WTC11 (cell line): ENCODE results near the gene COX4I1.

Source experiments
- CBFB ChIP-seq: sonication (generic); formaldehyde crosslinking; IDR thresholded peaks from 2 replicates; pipeline ENCODE4 v1.8.1; 2022; ENCODE audit warnings: mild to moderate bottlenecking, low read depth, missing genetic modification reagents
- CTCF ChIP-seq: fragments of 200-600 bp; IDR thresholded peaks from 2 replicates; pipeline ENCODE4 v1.8.0; 2022; ENCODE audit warnings: antibody characterized with exemption
- ESRRA ChIP-seq: sonication (generic); formaldehyde crosslinking; IDR thresholded peaks from 2 replicates; pipeline ENCODE4 v1.8.1; 2022; ENCODE audit warnings: mild to moderate bottlenecking, missing genetic modification reagents, borderline replicate concordance
- JUN ChIP-seq: sonication (generic); formaldehyde crosslinking; IDR thresholded peaks from 2 replicates; pipeline ENCODE4 v1.8.0; 2023; ENCODE audit warnings: mild to moderate bottlenecking, missing genetic modification reagents
- NFYB ChIP-seq: sonication (generic); formaldehyde crosslinking; conservative IDR thresholded peaks from 2 replicates; pipeline ENCODE4 v1.8.0; 2022; ENCODE audit warnings: low read depth, missing genetic modification reagents
- NR1H2 ChIP-seq: sonication (generic); formaldehyde crosslinking; IDR thresholded peaks from 2 replicates; pipeline ENCODE4 v1.9.0; 2021; ENCODE audit warnings: mild to moderate bottlenecking, moderate library complexity, missing genetic modification reagents
- SP1 ChIP-seq: sonication (generic); formaldehyde crosslinking; conservative IDR thresholded peaks from 2 replicates; pipeline ENCODE4 v1.8.1; 2022; ENCODE audit warnings: missing genetic modification reagents
- ZNF121 ChIP-seq: sonication (generic); formaldehyde crosslinking; IDR thresholded peaks from 2 replicates; pipeline ENCODE4 v1.8.0; 2023; ENCODE audit warnings: missing genetic modification reagents
- ZNF138 ChIP-seq: sonication (generic); formaldehyde crosslinking; conservative IDR thresholded peaks from 2 replicates; pipeline ENCODE4 v1.8.1; 2022; ENCODE audit warnings: mild to moderate bottlenecking, moderate library complexity, missing genetic modification reagents
- TF ChIP-seq, protein P1 (sequence below): sonication (generic); formaldehyde crosslinking; IDR thresholded peaks from 2 replicates; pipeline ENCODE4 v1.8.0; 2022; ENCODE audit warnings: mild to moderate bottlenecking, missing genetic modification reagents
- TF ChIP-seq, protein P2 (sequence below): sonication (generic); formaldehyde crosslinking; IDR thresholded peaks from 2 replicates; pipeline ENCODE4 v1.8.0; 2022; ENCODE audit warnings: mild to moderate bottlenecking, missing genetic modification reagents
- TF ChIP-seq, protein P3 (sequence below): fragments of 250-450 bp; sonication (Bioruptor Pico); IDR thresholded peaks from 2 replicates; pipeline ENCODE4 v2.1.2; 2022; ENCODE audit warnings: mild to moderate bottlenecking, moderate library complexity

DNA sequence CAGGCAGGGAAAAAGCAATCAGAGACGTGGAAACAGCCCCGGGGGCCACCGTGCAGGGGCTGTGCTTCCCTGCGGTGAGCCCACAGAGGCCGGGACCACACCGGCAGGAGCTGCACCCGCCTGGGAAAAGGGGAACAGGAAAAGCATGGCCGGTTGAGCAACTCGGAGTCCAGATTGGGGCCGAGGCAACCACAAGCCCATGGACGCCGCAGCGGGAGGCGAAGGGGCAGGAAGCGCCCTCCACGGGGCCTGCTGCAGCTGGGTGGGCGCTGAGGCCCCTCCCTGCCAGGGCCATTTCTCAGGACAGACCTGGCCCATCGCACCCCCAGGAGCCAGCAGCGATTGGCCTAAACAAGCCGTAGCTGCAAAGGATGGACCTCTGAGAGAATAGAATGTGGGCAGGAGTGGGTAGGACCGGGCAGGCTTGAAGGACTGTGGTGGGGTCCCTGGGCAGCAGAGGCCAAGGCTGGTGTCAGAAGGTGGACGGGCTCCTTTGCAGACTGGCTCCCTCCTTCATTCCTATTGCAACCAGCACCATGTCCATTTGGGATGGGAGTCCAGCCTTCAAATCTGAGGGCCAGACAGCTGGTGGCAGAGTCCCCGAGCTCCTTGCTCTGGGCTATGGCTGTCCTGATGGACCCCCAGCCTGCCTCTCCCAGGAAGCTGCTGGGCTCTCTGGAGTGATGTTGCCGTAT lies 30.4 kb downstream of the COX4I1 start:
- TF ChIP-seq SP1, result no peak
- no peak for TF ChIP-seq CTCF
- no peak for TF ChIP-seq ESRRA (CRISPR knock-in tag)
- TF ChIP-seq NFYB (CRISPR knock-in tag), result no peak
- TF ChIP-seq, protein P1, sequence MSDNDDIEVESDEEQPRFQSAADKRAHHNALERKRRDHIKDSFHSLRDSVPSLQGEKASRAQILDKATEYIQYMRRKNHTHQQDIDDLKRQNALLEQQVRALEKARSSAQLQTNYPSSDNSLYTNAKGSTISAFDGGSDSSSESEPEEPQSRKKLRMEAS (CRISPR knock-in tag), result no peak
- TF ChIP-seq CBFB, result no peak
- TF ChIP-seq, protein P2, sequence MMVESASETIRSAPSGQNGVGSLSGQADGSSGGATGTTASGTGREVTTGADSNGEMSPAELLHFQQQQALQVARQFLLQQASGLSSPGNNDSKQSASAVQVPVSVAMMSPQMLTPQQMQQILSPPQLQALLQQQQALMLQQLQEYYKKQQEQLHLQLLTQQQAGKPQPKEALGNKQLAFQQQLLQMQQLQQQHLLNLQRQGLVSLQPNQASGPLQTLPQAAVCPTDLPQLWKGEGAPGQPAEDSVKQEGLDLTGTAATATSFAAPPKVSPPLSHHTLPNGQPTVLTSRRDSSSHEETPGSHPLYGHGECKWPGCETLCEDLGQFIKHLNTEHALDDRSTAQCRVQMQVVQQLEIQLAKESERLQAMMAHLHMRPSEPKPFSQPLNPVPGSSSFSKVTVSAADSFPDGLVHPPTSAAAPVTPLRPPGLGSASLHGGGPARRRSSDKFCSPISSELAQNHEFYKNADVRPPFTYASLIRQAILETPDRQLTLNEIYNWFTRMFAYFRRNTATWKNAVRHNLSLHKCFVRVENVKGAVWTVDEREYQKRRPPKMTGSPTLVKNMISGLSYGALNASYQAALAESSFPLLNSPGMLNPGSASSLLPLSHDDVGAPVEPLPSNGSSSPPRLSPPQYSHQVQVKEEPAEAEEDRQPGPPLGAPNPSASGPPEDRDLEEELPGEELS (CRISPR knock-in tag), result no peak
- TF ChIP-seq, protein P3, sequence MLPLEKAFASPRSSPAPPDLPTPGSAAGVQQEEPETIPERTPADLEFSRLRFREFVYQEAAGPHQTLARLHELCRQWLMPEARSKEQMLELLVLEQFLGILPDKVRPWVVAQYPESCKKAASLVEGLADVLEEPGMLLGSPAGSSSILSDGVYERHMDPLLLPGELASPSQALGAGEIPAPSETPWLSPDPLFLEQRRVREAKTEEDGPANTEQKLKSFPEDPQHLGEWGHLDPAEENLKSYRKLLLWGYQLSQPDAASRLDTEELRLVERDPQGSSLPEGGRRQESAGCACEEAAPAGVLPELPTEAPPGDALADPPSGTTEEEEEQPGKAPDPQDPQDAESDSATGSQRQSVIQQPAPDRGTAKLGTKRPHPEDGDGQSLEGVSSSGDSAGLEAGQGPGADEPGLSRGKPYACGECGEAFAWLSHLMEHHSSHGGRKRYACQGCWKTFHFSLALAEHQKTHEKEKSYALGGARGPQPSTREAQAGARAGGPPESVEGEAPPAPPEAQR, result no peak
- no peak for TF ChIP-seq NR1H2 (CRISPR knock-in tag)
- TF ChIP-seq JUN (CRISPR knock-in tag), result no peak
- TF ChIP-seq ZNF138 (CRISPR knock-in tag), result no peak
- no peak for TF ChIP-seq ZNF121 (CRISPR knock-in tag)
